ENCODE measurements around the gene PPM1H. TPM values are rescaled to one million over a fixed set of nuclear protein-coding genes. Genes with fewer than 3 reads are reported as not detected.

Gene PPM1H
- total and polyA plus RNA-seq, 2 of the 8 experiments (the other 6 are each of a cell fraction or from before 2014, with no cell fraction given) = 16.4 to 36.1 TPM

- Histone ChIP-seq H3K4me1 (replicated peaks in 1 of 4; ENCODE audit: control insufficient read depth in 3 of 4, insufficient read depth in 4 of 4, low read length in 3 of 4) (peaks cover 2 to 29% (median 25%) of the 10 kb centered on the region in 4 experiments), H3K36me3 (ENCODE audit: control insufficient read depth in 2 of 4, insufficient read depth in 4 of 4, low read length in 3 of 4) (no peaks in the 10 kb centered on the region), H3K23ac (ENCODE audit: insufficient read length) (no peak overlapping the region), H3K14ac (ENCODE audit: insufficient read length) (no peak overlapping the region), H4K8ac (ENCODE audit: extremely low read depth, insufficient read depth, low read length) (no peak overlapping the region), H3K56ac (replicated peaks; ENCODE audit: insufficient read length, low read depth, low read length) (no peak overlapping the region), H2BK15ac (ENCODE audit: low read length) (no peak overlapping the region), H2BK5ac (ENCODE audit: low read depth, low read length) (no peak overlapping the region), H3K4me2 (ENCODE audit: insufficient read depth in 1 of 2, low read depth in 2 of 2, low read length in 2 of 2) (no peak overlapping the region), H3K79me1 (ENCODE audit: low read depth, low read length) (peaks cover 2% of the 10 kb centered on the region; the same call in 1 of the 2 replicates), H2AK5ac (ENCODE audit: low read depth, low read length) (no peak overlapping the region), H4K5ac (ENCODE audit: insufficient read length, low read depth, low read length) (no peak overlapping the region), H3K4ac (replicated peaks; ENCODE audit: insufficient read length, low read depth, low read length) (no peak overlapping the region), H2BK120ac (replicated peaks; ENCODE audit: low read depth, low read length) (no peak overlapping the region), H3K79me2 (ENCODE audit: control insufficient read depth in 1 of 2, insufficient read depth in 2 of 2, low read length in 2 of 2) (peaks cover 0 to 66% of the 10 kb centered on the region in 2 experiments; a peak in 2 of 4 replicates), H4K91ac (replicated peaks; ENCODE audit: insufficient read length, low read length) (no peak overlapping the region), H3K18ac (ENCODE audit: extremely low read depth, low read length) (peak overlapping the region; percentile 41; the same call in 1 of the 2 replicates), H3K27ac (ENCODE audit: low read depth, low read length) (no peak overlapping the region), H3K23me2 (ENCODE audit: low read depth, low read length) (no peaks in the 10 kb centered on the region), H4K20me1 (replicated peaks in 1 of 2; ENCODE audit: control insufficient read depth in 1 of 2, insufficient read depth in 2 of 2, low read length in 2 of 2) (peaks cover 0 to 6% of the 10 kb centered on the region in 2 experiments), H2BK20ac (ENCODE audit: low read length) (no peak overlapping the region), H3K27me3 (replicated peaks in 1 of 4; ENCODE audit: control insufficient read depth in 3 of 4, extremely low read depth in 1 of 4, insufficient read depth in 3 of 4, low read length in 3 of 4) (no peaks in the 10 kb centered on the region), H3K9me3 (ENCODE audit: insufficient read depth in 2 of 2, low read depth in 1 of 2, low read length in 1 of 2) (no peaks in the 10 kb centered on the region), H2BK12ac (ENCODE audit: low read depth, low read length) (no peak overlapping the region), H3K4me3 (ENCODE audit: extremely low read depth in 1 of 4, insufficient read depth in 2 of 4, low read depth in 3 of 4, low read length in 4 of 4) (no peak overlapping the region), H3K9ac (replicated peaks in 1 of 4; ENCODE audit: extremely low read depth in 1 of 4, low read depth in 3 of 4, low read length in 3 of 4) (no peak overlapping the region), H2AFZ (ENCODE audit: low read length) (no peak overlapping the region)
- CTCF ChIA-PET (ENCODE audit: partially characterized antibody) = interaction anchor here (1.4 to 3.4 kb wide), 5 partner anchors 8 to 65 kb away, joined by 3 to 15 read pairs (median 5); partner anchors contain the start of gene PPM1H
- POLR2A ChIA-PET (ENCODE audit: partially characterized antibody) = interaction anchor here (0.9 to 2.3 kb wide), 4 partner anchors 11 to 17 kb away, joined by 3 to 8 read pairs (median 4); partner anchors contain the start of gene PPM1H
- WGBS, 2 experiments (ENCODE audit: extremely low coverage in 1 of 2, insufficient coverage in 1 of 2, insufficient read length in 1 of 2, insufficient replicate concordance in 2 of 2, low coverage in 1 of 2, low lambda C conversion rate in 2 of 2, missing lambda C conversion rate in 1 of 2) = 74% methylated on average over 1 of the region's 1 CpG; no CpG with 5 or more reads in 1 of the 2 experiments
- DNase-seq (ENCODE audit: low read depth in 1 of 2, low spot score in 2 of 2) = no peak
- FAIRE-seq = no peak
- TF ChIP-seq KDM4A (IDR thresholded peaks at IDR 0.05; ENCODE audit: low read depth, low read length, severe bottlenecking) = no peak
- TF ChIP-seq CBX5 (IDR thresholded peaks at IDR 0.05; ENCODE audit: low read depth, low read length) = no peak
- TF ChIP-seq CBX8 (IDR thresholded peaks at IDR 0.05; ENCODE audit: borderline replicate concordance, low read depth, low read length) = no peak
- no peak for TF ChIP-seq BRCA1 (IDR thresholded peaks at IDR 0.05; ENCODE audit: low read depth, low read length)
- TF ChIP-seq EGR1 (IDR thresholded peaks at IDR 0.05; ENCODE audit: borderline replicate concordance, low read depth, low read length) = no peak
- TF ChIP-seq TAF1 (IDR thresholded peaks at IDR 0.05; ENCODE audit: low read depth, low read length) = no peak
- no peak for TF ChIP-seq POLR2AphosphoS5 (IDR thresholded peaks at IDR 0.05; ENCODE audit: low read depth, low read length)
- no peak for TF ChIP-seq SIN3A (conservative IDR thresholded peaks at IDR 0.05 in 1 of 2, IDR thresholded peaks at IDR 0.05 in 1 of 2; ENCODE audit: low read depth in 1 of 2, low read length in 2 of 2)
- no peak for TF ChIP-seq ATF2 (IDR thresholded peaks at IDR 0.05; ENCODE audit: low read length)
- TF ChIP-seq HDAC6 (IDR thresholded peaks at IDR 0.05; ENCODE audit: low read depth, low read length) = no peak
- no peak for TF ChIP-seq SUZ12 (IDR thresholded peaks at IDR 0.05; ENCODE audit: low read length)
- no peak for TF ChIP-seq SP4 (IDR thresholded peaks at IDR 0.05; ENCODE audit: low read length)
Observed at GRCh38 chr12:62917926-62918325, 17.0 kb downstream of the PPM1H start.
